ENCODE results near the gene RHPN2.
"Not testable (repeated sequence)": the region's sequence is repeated elsewhere in the genome, so short reads cannot be mapped to it uniquely, and the experiment has no call there.

Gene RHPN2

GRCh38 chr19:32971012-32971595 lies 93.6 kb downstream of the RHPN2 start:
- DNase-seq: no peak

DNA sequence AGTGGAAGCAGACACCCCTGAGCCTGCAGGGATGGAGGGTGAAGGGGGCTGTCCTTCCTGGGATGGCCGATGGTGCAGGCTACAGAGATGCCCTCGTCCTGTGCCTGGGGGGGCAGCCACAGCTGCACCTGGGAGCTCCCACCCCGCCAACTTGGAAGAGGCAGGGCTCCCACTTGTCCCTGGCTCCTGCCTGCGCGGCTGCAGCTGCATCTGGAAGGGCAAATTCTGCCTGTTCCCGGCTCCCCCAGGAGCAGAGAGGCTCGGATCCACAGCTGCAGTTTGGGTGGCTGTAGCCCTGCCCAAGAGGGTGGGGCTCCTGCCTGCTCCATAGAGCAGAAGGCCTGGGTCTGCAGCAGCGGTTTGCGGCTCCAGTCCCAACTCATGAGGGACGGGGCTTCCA lies 95.1 kb downstream of the RHPN2 start:
- no peak for DNase-seq

- DNase-seq: no peak
These were observed 97.9 kb downstream of the RHPN2 start for GRCh38 chr19:32966750-32967149.

- no peak for DNase-seq
These were observed 119.4 kb downstream of the RHPN2 start for GRCh38 chr19:32945260-32945659.

DNA sequence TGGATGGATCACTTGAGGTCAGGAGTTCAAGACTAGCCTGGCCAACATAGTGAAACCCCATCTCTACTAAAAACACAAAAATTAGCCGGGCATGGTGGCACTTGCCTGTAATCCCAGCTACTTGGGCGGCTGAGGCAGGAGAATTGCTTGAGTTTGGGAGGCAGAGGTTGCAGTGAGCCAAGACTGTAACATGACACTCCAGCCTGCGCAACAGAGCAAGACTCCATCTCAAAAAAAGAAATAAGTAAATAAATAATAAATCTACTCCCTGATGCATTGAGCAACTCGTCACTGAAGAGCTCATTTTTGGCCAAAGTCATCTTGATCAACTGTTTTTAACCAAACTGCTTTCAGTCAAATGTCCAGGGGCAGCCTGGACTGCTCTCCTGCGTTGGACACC lies 123.4 kb downstream of the RHPN2 start:
- DNase-seq: not testable (repeated sequence)

GRCh38 chr19:32936065-32936464 lies 128.6 kb downstream of the RHPN2 start:
- DNase-seq: no peak

DNA sequence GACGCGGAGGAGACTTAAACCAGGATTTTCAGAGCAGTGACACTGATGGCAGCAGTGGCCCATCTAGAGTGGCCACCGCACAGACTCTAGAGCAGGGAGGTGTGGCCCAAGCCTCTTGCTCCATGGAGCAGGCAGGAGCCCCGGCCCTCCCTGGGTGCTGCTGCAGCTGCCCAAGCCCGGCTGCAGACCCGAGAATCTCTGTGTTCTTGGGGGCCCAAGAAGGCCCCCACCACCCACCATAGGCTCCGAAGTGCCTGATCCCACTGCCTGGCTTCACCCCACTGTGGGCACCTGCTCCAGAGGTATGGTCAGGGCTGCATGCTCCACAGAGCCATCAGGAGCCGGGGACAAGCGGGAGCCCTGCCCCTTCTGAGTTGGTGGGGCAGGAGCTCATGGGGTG lies 129.1 kb downstream of the RHPN2 start:
- no peak for DNase-seq

DNA sequence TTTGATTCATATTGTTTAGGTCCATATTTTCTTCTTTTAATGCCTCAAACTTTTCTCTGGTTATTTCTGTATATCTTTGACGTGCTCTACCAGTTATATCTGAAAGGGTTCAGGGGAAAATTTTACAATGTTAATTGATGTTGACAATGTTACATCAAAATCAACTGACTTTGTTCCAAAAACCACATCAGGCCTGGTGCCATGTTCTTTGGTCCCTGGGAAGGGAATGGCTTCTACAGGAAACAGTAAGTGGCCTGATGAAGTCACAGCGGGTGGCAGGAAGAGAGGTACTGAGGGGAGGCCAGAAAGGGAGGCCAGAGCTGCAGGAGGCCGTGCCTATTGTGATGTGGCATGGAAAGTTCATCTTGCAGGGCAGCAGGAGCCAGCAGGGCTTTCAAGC lies 131.1 kb downstream of the RHPN2 start:
- DNase-seq: no peak

DNA sequence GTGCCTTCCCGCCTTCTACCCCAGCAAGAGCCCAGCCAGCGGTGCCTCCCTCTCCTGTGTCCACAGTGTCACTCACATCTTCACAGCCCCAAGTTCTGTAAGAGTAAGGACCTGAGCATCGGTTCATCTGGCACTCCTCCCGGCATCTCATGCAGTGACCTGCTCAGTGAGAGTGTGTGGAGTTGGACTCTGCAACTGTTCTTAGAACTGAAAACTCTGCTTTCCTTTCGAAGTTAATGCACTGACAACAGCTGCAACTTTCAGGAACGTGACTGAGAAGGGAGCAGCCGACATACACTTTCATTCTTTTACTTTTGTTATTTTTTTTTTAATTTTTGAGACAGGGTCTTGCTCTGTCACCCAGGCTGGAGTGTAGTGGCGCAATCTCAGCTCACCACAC lies 134.1 kb downstream of the RHPN2 start:
- DNase-seq: no peak

- peak; percentile 70 for DNase-seq
These were observed 135.9 kb downstream of the RHPN2 start for GRCh38 chr19:32928806-32929205.
